ENCODE results near the gene SASH1. TPM values are rescaled to one million over a fixed set of nuclear protein-coding genes. Genes with fewer than 3 reads are reported as not detected.

The SASH1 gene
- total RNA-seq, 1 experiment from 2014 or later = 12.3 TPM

- no peak for TF ChIP-seq CTCF (IDR thresholded peaks at IDR 0.05; ENCODE audit: unreplicated experiment)
- CTCF ChIA-PET = no interaction called here
- Mint-ChIP-seq H3K36me3 (ENCODE audit: insufficient read depth, unreplicated experiment) (no peaks in the 10 kb centered on the region), H3K9me3 (ENCODE audit: low read depth, unreplicated experiment) (no peaks in the 10 kb centered on the region), H3K27ac (ENCODE audit: unreplicated experiment) (no peak overlapping the region), H3K27me3 (ENCODE audit: unreplicated experiment) (no peaks in the 10 kb centered on the region), H3K4me3 (ENCODE audit: low read depth, unreplicated experiment) (no peak overlapping the region), H3K4me1 (ENCODE audit: low read depth, unreplicated experiment) (no peaks in the 10 kb centered on the region)
- intact Hi-C loops (cut with micrococcal nuclease; ENCODE audit: unreplicated experiment) = no loop called here
- no TSS peak for BruUV-seq (replicated peaks)
- DNase-seq = no peak
Observed at GRCh38 chr6:148492654-148493290, 150.1 kb downstream of the SASH1 start.

- CTCF ChIA-PET = no interaction called here
- no peak for TF ChIP-seq CTCF (IDR thresholded peaks at IDR 0.05; ENCODE audit: unreplicated experiment)
- no TSS peak for BruUV-seq (replicated peaks)
- DNase-seq = no peak
- Mint-ChIP-seq H3K36me3 (ENCODE audit: insufficient read depth, unreplicated experiment) (no peaks in the 10 kb centered on the region), H3K27me3 (ENCODE audit: unreplicated experiment) (no peaks in the 10 kb centered on the region), H3K4me1 (ENCODE audit: low read depth, unreplicated experiment) (no peaks in the 10 kb centered on the region), H3K9me3 (ENCODE audit: low read depth, unreplicated experiment) (no peaks in the 10 kb centered on the region), H3K4me3 (ENCODE audit: low read depth, unreplicated experiment) (no peak overlapping the region), H3K27ac (ENCODE audit: unreplicated experiment) (no peak overlapping the region)
- intact Hi-C loops (cut with micrococcal nuclease; ENCODE audit: unreplicated experiment) = no loop called here
Observed at GRCh38 chr6:148493424-148493823, 150.8 kb downstream of the SASH1 start.

- Mint-ChIP-seq H3K9me3 (ENCODE audit: low read depth, unreplicated experiment) (no peaks in the 10 kb centered on the region), H3K27ac (ENCODE audit: unreplicated experiment) (no peak overlapping the region), H3K4me1 (ENCODE audit: low read depth, unreplicated experiment) (no peaks in the 10 kb centered on the region), H3K27me3 (ENCODE audit: unreplicated experiment) (no peaks in the 10 kb centered on the region), H3K36me3 (ENCODE audit: insufficient read depth, unreplicated experiment) (no peaks in the 10 kb centered on the region), H3K4me3 (ENCODE audit: low read depth, unreplicated experiment) (no peak overlapping the region)
- intact Hi-C loops (cut with micrococcal nuclease; ENCODE audit: unreplicated experiment) = no loop called here
- no TSS peak for BruUV-seq (replicated peaks)
- TF ChIP-seq CTCF (IDR thresholded peaks at IDR 0.05; ENCODE audit: unreplicated experiment) = no peak
- CTCF ChIA-PET = no interaction called here
- DNase-seq = no peak
Observed at GRCh38 chr6:148494226-148494625, 151.6 kb downstream of the SASH1 start.

GRCh38 chr6:148495029-148495428 lies 152.4 kb downstream of the SASH1 start:
- no peak overlapping the region for H3K4me3 Mint-ChIP-seq (ENCODE audit: low read depth, unreplicated experiment)
- H3K27ac Mint-ChIP-seq (ENCODE audit: unreplicated experiment) = no peak overlapping the region
- no TSS peak for BruUV-seq (replicated peaks)
- no peak for DNase-seq
- CTCF ChIA-PET = no interaction called here
- H3K36me3 Mint-ChIP-seq (ENCODE audit: insufficient read depth, unreplicated experiment) = no peaks in the 10 kb centered on the region
- TF ChIP-seq CTCF (IDR thresholded peaks at IDR 0.05; ENCODE audit: unreplicated experiment) = no peak
- intact Hi-C loops (cut with micrococcal nuclease; ENCODE audit: unreplicated experiment) = no loop called here
- H3K27me3 Mint-ChIP-seq (ENCODE audit: unreplicated experiment) = no peaks in the 10 kb centered on the region
- no peaks in the 10 kb centered on the region for H3K4me1 Mint-ChIP-seq (ENCODE audit: low read depth, unreplicated experiment)
- no peaks in the 10 kb centered on the region for H3K9me3 Mint-ChIP-seq (ENCODE audit: low read depth, unreplicated experiment)

All from Calu3 (cell line).